OCI-LY1 (cell line): ENCODE measurements around the gene ADM2.

Source experiments
- EZH2 ChIP-seq: fragments of 200-600 bp; sonication (generic), shearing (Covaris generic); IDR thresholded peaks from 2 replicates; pipeline ENCODE4 v1.8.0; 2017; ENCODE audit warnings: borderline replicate concordance, mixed run types, mild to moderate bottlenecking, antibody characterized with exemption, low read length, moderate library complexity, mixed read lengths
- TF ChIP-seq, protein P1 (sequence below): fragments of 200-600 bp; sonication (generic), shearing (Covaris generic); IDR thresholded peaks from 2 replicates; pipeline ENCODE4 v1.5.1; 2017; ENCODE audit warnings: mild to moderate bottlenecking, antibody characterized with exemption, low read length, moderate library complexity, mixed read lengths

DNA sequence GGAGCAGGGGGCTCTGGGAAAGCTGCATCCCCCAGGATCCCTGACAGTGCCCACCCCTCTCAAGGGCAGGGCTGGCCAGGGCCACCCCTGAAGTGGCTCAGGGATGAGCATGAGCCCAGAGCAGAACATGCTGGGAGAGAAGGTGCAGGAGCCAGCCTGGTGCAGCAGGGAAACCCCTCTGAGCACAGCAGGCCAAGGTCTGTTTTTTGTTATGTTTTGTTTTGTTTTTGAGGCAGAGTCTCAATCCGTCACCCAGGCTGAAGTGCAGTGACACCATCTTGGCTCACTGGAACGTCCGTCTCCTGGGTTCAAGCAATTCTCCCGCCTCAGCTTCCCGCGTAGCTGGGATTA, 5.7 kb upstream of the ADM2 start:
- TF ChIP-seq, protein P1, sequence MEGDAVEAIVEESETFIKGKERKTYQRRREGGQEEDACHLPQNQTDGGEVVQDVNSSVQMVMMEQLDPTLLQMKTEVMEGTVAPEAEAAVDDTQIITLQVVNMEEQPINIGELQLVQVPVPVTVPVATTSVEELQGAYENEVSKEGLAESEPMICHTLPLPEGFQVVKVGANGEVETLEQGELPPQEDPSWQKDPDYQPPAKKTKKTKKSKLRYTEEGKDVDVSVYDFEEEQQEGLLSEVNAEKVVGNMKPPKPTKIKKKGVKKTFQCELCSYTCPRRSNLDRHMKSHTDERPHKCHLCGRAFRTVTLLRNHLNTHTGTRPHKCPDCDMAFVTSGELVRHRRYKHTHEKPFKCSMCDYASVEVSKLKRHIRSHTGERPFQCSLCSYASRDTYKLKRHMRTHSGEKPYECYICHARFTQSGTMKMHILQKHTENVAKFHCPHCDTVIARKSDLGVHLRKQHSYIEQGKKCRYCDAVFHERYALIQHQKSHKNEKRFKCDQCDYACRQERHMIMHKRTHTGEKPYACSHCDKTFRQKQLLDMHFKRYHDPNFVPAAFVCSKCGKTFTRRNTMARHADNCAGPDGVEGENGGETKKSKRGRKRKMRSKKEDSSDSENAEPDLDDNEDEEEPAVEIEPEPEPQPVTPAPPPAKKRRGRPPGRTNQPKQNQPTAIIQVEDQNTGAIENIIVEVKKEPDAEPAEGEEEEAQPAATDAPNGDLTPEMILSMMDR = no peak
- no peak for TF ChIP-seq EZH2
